Measurements from ENCODE around the gene CLDN25. TPM values are rescaled to one million over a fixed set of nuclear protein-coding genes. Genes with fewer than 3 reads are reported as not detected.
A peak's percentile ranks its signal among the peaks of the same experiment; 100 is the strongest.

The CLDN25 gene
- total RNA-seq, 1 experiment from 2014 or later, result not detected

- H3K27me3 Mint-ChIP-seq (ENCODE audit: low read depth), result peaks cover 16% of the 10 kb centered on the region
- no peak overlapping the region for H2BK5ac ChIP-seq (ENCODE audit: insufficient read length, low read length)
- H3K23ac ChIP-seq (ENCODE audit: insufficient read length, low read depth, low read length), result no peak overlapping the region
- no peak overlapping the region for H2BK15ac ChIP-seq (ENCODE audit: low read depth, low read length)
- no peak overlapping the region for H3K56ac ChIP-seq (ENCODE audit: insufficient read length, low read depth, low read length)
- H3K4me1 ChIP-seq (ENCODE audit: insufficient read depth, low read length), result no peaks in the 10 kb centered on the region
- no peaks in the 10 kb centered on the region for H3K79me1 ChIP-seq (ENCODE audit: insufficient read depth, low read depth, low read length, poor library complexity, severe bottlenecking)
- no peaks in the 10 kb centered on the region for H3K27me3 ChIP-seq (ENCODE audit: insufficient read depth, low read length)
- H3K9ac ChIP-seq (ENCODE audit: extremely low read depth, insufficient read length, low read length), result peak overlapping the region; percentile 97
- no peak overlapping the region for H4K8ac ChIP-seq (replicated peaks; ENCODE audit: insufficient read length, low read depth, low read length)
- no peak overlapping the region for H2BK120ac ChIP-seq (ENCODE audit: low read depth, low read length, poor library complexity, severe bottlenecking)
- peak overlapping the region; percentile 98 to 100 for H3K4me3 Mint-ChIP-seq
- peak overlapping the region; percentile 87 for H3K18ac ChIP-seq (ENCODE audit: insufficient read length, low read depth, low read length)
- peak overlapping the region; percentile 85 to 99 (median 97) for H3K27ac Mint-ChIP-seq
- TF ChIP-seq, protein P1, sequence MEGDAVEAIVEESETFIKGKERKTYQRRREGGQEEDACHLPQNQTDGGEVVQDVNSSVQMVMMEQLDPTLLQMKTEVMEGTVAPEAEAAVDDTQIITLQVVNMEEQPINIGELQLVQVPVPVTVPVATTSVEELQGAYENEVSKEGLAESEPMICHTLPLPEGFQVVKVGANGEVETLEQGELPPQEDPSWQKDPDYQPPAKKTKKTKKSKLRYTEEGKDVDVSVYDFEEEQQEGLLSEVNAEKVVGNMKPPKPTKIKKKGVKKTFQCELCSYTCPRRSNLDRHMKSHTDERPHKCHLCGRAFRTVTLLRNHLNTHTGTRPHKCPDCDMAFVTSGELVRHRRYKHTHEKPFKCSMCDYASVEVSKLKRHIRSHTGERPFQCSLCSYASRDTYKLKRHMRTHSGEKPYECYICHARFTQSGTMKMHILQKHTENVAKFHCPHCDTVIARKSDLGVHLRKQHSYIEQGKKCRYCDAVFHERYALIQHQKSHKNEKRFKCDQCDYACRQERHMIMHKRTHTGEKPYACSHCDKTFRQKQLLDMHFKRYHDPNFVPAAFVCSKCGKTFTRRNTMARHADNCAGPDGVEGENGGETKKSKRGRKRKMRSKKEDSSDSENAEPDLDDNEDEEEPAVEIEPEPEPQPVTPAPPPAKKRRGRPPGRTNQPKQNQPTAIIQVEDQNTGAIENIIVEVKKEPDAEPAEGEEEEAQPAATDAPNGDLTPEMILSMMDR (conservative IDR thresholded peaks at IDR 0.05), result no peak
- H2AK5ac ChIP-seq (ENCODE audit: insufficient read length, low read length), result no peak overlapping the region
- H3K27ac ChIP-seq (ENCODE audit: insufficient read length, low read depth, low read length), result no peak overlapping the region
- H4K91ac ChIP-seq (ENCODE audit: insufficient read length, low read depth, low read length), result no peak overlapping the region
- H3K4me2 ChIP-seq (ENCODE audit: insufficient read depth, insufficient read length, low read length), result peak overlapping the region; percentile 79
- H2BK12ac ChIP-seq (ENCODE audit: insufficient read length, low read depth, low read length), result no peak overlapping the region
- H3K14ac ChIP-seq (ENCODE audit: insufficient read depth, low read length), result peak overlapping the region; percentile 70; the same call in 1 of the 2 replicates
- H3K36me3 Mint-ChIP-seq (ENCODE audit: insufficient read depth in 1 of 3, low read depth in 3 of 3), result peaks cover 2 to 19% (median 18%) of the 10 kb centered on the region in 3 experiments; a peak in 6 of 7 replicates
- no peak overlapping the region for H3K4ac ChIP-seq (ENCODE audit: low read depth, low read length)
- no peaks in the 10 kb centered on the region for H3K23me2 ChIP-seq (ENCODE audit: insufficient read length, low read depth, low read length, poor library complexity, severe bottlenecking)
- H2BK20ac ChIP-seq (ENCODE audit: low read depth, low read length, poor library complexity, severe bottlenecking), result no peak overlapping the region
- no peak overlapping the region for H4K5ac ChIP-seq (ENCODE audit: insufficient read length, low read depth, low read length)
- WGBS (ENCODE audit: extremely low coverage, insufficient read length, low lambda C conversion rate), result no CpG with 5 or more reads among the region's 10 CpGs
- H3K9me3 ChIP-seq (ENCODE audit: control insufficient read depth, low read depth, low read length), result no peaks in the 10 kb centered on the region
- DNase-seq, result no peak
- H4K20me1 ChIP-seq (ENCODE audit: control insufficient read depth, insufficient read depth, insufficient read length), result no peaks in the 10 kb centered on the region
- H3K4me1 Mint-ChIP-seq, result peaks cover 2 to 10% of the 10 kb centered on the region in 2 experiments
- peak overlapping the region; percentile 63 for H2AFZ ChIP-seq (ENCODE audit: low read length)
- H3T11ph ChIP-seq (ENCODE audit: low read length), result no peak overlapping the region
- no peaks in the 10 kb centered on the region; a peak in 2 of 5 replicates for H3K9me3 Mint-ChIP-seq
- no peaks in the 10 kb centered on the region for H3K79me2 ChIP-seq (ENCODE audit: insufficient read depth, low read length)
Observed at GRCh38 chr11:113773092-113773415, 6.5 kb upstream of the CLDN25 start.
